NCI-H345 (cell line): ENCODE measurements around the gene ZNF775.

ENCODE experiments used
- DNase-seq: peaks from one replicate; lab custom pipeline; 2025; lab: John Stamatoyannopoulos, UW

ZNF775 gene

GRCh38 chr7:150368884-150369747, 10.0 kb upstream of the ZNF775 start:
- DNase-seq, result peak; percentile 58

- DNase-seq, result no peak
Measured at GRCh38 chr7:150369748-150370501, 9.2 kb upstream of the ZNF775 start.

DNA sequence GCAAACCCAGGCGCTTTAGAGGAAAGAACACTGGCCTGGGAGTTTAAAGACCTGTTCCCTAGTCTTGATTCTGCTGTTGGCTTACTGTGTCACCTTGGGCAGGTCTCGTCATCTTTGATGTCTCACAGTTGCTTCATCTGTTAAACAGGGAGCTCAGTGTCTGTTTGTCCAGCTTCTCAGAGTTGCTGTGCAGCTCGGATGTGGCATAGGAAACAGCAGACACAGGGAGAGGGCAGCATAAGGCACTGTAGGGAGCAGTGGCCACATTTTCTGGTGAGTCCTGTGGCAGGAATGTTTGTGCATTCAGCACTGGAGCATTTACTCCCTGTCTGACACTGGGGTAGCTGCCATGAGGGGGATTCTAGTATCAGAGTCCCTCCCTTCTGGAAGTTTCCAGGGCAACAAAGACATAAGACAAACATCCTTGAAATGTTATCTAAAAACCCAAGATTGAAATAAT, 8.5 kb upstream of the ZNF775 start:
- no peak for DNase-seq

DNA sequence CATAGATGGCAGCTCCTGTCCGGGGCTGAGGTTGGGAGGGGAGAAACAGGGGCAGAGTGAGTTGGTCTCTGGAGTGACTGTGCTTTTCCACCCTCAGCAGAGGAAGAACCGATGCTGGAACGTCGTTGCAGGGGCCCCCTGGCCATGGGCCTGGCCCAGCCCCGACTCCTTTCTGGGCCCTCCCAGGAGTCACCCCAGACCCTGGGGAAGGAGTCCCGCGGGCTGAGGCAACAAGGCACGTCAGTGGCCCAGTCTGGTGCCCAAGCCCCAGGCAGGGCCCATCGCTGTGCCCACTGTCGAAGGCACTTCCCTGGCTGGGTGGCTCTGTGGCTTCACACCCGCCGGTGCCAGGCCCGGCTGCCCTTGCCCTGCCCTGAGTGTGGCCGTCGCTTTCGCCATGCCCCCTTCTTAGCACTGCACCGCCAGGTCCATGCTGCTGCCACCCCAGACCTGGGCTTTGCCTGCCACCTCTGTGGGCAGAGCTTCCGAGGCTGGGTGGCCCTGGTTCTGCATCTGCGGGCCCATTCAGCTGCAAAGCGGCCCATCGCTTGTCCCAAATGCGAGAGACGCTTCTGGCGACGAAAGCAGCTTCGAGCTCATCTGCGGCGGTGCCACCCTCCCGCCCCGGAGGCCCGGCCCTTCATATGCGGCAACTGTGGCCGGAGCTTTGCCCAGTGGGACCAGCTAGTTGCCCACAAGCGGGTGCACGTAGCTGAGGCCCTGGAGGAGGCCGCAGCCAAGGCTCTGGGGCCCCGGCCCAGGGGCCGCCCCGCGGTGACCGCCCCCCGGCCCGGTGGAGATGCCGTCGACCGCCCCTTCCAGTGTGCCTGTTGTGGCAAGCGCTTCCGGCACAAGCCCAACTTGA, 7.8 kb upstream of the ZNF775 start:
- DNase-seq, result no peak

DNA sequence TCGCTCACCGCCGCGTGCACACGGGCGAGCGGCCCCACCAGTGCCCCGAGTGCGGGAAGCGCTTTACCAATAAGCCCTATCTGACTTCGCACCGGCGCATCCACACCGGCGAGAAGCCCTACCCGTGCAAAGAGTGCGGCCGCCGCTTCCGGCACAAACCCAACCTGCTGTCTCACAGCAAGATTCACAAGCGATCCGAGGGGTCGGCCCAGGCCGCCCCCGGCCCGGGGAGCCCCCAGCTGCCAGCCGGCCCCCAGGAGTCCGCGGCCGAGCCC, 7.2 kb upstream of the ZNF775 start:
- DNase-seq, result no peak

- no peak for DNase-seq
Measured at GRCh38 chr7:150372271-150373048, 6.7 kb upstream of the ZNF775 start.

DNA sequence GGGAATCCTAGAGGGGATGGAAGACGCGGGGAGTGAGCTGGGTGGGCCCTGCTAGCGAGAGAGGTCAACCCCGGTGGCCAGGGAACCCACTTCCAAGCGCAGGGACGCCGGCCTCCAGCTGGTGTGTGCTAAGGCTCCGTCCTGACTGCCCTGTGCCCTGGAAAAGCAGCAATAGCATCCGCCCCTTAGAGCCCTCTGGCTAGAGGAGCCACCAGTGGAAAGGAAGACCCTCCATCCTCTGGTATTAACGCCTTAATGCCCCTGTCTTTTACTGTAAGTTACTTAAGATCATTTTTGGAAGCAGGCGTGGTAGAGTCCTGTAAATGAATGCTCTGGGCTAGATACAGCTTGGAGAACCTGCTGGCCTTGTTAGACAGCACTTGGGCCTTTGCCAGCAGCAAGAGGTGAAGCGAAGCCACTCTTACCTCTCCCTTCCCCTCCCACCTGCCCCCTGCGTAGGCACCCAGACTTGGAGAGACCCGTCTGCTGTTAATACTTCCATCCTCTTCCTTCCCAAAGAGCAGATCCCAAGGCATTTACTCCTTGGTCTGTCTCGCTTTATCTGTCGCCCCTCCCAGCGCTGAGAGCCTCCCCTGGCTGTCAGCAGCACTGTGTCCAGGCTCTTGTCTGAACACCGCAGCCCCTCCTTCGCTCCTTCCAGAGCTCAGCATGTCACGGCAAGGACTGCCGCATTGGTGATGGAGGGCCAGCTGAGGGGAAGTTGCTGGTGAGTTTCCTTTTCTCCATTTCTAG, 5.9 kb upstream of the ZNF775 start:
- no peak for DNase-seq

DNA sequence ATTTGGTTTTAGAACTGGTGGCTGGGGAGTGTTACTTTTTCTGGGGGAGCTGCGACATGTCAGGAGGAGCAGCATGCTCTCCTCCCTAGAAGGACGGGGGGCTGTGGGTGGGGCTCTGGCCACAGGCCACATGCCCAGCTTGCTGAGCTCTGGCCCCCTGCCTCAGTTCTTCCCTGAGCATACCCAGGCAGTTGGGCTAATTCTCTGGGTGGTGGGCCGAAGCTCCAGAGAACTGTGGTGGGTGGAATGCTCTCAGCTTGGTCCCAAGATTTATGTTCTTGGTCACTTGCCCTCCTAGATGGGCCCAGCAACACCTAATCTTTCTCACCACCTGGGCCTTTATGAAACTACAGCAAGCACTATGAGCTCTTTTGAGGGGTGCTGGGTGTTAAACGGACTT, 5.1 kb upstream of the ZNF775 start:
- DNase-seq, result no peak

- DNase-seq, result no peak
Measured at GRCh38 chr7:150374472-150374871, 4.7 kb upstream of the ZNF775 start.

DNA sequence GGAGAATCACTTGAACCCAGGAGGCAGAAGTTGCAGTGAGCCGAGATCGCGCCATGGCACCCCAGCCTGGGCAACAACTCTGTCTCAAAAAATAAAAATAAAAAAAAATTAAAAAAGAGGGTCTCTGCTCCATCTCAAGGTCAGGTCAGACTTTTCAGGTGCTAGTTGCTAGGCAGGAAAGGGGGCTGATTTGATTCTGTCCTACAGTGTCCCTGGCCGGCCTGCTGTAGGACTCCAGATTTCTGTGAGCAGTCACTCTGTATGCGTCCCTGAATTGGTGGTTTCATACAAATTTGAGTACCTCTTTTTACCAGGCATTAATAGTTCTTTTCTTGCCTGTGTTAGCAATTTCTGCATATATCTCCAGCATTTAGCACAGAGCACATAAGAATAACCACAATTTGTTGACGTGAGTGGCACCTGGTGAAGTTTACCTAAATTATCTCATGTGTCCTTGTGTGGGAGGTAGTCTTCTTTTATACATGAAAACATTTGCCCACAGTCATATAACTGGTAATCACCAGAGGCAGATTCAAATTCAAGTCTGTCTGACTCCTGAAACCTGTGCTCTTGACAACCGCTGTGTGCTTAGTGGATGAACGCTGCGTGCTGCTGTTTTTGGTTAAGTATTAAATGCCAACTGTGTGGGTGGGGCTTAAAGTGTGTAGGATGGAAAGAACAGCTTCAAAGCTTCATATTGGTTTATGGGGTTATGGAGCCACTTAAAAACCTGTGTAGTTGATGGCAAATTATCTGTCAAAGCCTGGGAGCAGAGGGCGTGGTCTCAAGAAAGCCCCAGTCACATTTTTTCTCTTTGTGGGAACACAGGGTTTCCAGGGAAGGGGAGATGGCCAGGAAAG, 3.2 kb upstream of the ZNF775 start:
- no peak for DNase-seq

DNA sequence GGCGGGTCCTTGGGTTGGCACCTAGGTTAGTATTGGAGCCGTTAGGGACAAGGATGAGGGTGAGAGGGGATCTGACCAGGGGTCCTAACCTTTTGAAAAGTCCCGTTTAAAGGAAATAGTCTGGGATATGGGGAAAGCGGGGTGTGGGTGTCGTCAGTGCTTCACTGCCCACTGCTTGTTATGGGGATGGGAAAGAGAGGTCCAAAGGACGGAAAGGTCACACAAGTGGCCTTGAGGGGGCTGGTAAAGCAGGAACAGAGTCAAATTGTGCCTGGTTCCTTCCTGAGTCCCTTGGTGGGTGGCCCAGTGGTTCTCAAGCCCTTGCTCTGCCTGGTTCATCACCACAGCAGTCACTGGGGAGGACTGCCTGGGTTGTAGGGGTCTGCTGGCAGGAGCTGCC, 2.6 kb upstream of the ZNF775 start:
- no peak for DNase-seq

DNA sequence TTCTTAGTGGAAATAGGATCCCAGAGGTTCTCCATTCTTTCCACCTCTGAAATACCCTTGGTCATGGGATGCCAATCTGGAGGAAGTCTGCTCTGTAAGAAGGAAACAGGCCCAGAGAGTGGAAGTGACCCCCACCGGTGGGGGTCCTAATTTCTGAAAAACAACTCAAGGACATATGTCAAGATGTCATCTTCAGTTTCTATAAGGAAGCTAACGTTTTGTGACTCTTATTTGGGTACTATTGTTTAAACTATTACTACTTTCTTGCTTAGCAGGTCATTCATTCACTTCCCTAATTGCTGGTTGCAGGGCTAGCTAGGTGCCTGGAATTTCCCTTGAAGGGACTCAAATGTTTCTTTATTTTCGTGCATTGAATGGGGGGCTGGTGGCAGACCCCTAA, 1.9 kb upstream of the ZNF775 start:
- DNase-seq, result no peak

DNA sequence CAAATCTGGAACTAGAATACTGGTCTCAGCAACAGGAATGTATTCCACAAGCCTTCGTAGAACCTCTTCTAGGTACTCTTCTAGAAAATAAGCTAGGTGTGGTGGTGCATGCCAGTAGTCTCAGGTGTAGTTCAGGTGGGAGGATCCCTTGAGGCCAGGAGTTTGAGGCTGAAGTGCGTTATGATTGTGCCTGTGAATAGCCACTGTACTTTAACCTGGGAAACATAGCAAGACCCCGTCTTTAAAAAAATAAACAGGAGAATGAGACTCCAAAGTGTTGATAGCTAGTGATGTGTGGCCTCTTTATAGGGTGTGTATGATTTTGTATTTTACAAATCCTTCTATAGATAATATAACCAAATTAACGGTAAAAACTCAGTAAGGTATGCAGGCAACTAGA, 1.5 kb upstream of the ZNF775 start:
- peak; percentile 18 for DNase-seq

- DNase-seq, result peak; percentile 74
Measured at GRCh38 chr7:150378115-150378852, 846 bp upstream of the ZNF775 start.

- DNase-seq, result peak; percentile 20
Measured at GRCh38 chr7:150379441-150380379, 580 bp downstream of the ZNF775 start.

DNA sequence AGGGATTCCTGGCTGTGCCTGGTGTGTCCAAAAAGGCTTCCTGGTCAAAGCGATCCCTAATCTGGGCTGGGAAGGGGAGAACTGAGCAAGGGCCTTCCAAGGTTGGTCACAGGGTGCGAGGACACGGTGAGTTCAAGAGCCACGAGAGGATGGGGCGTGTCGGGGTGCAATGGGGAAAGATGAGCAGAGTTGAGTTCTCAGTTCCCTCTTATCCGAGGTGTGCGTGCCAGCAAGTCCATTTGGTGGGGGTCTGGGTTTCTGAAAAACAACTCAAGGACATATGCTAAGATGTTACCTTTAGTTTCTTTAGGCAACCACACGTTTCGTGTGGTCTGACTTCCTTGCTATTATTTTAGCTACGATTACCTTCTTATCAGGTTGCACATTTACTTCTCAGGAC, 1.3 kb downstream of the ZNF775 start:
- DNase-seq, result no peak

- DNase-seq, result no peak
Measured at GRCh38 chr7:150381096-150381495, 2.0 kb downstream of the ZNF775 start.

GRCh38 chr7:150381785-150382122, 2.6 kb downstream of the ZNF775 start:
- DNase-seq, result no peak
